ENCODE data around the gene MYO3B. TPM values are rescaled to one million over a fixed set of nuclear protein-coding genes. Genes with fewer than 3 reads are reported as not detected.

Gene MYO3B
- total RNA-seq, 1 donor from 2014 or later = 9.1 TPM

GRCh38 chr2:170500770-170501169 is 322.8 kb downstream of the MYO3B start:
- TF ChIP-seq CTCF (IDR thresholded peaks at IDR 0.05; ENCODE audit: unreplicated experiment) = no peak
- no peak overlapping the region for H3K27ac Mint-ChIP-seq
- H3K4me3 Mint-ChIP-seq = no peak overlapping the region
- H3K27me3 Mint-ChIP-seq (ENCODE audit: low read depth) = peaks cover 38% of the 10 kb centered on the region
- DNase-seq (ENCODE audit: low spot score in 2 of 2, unreplicated experiment in 2 of 2) = no peak
- peaks cover 40% of the 10 kb centered on the region for H3K4me1 Mint-ChIP-seq
- H3K9me3 Mint-ChIP-seq = no peaks in the 10 kb centered on the region
- H3K36me3 Mint-ChIP-seq = no peaks in the 10 kb centered on the region

GRCh38 chr2:170501421-170502043 is 323.6 kb downstream of the MYO3B start:
- H3K36me3 Mint-ChIP-seq = no peaks in the 10 kb centered on the region
- no peak for TF ChIP-seq CTCF (IDR thresholded peaks at IDR 0.05; ENCODE audit: unreplicated experiment)
- no peaks in the 10 kb centered on the region for H3K9me3 Mint-ChIP-seq
- H3K27me3 Mint-ChIP-seq (ENCODE audit: low read depth) = peaks cover 41% of the 10 kb centered on the region
- H3K4me1 Mint-ChIP-seq = peaks cover 39% of the 10 kb centered on the region
- H3K4me3 Mint-ChIP-seq = no peak overlapping the region
- no peak overlapping the region for H3K27ac Mint-ChIP-seq
- DNase-seq (ENCODE audit: low spot score in 2 of 2, unreplicated experiment in 2 of 2) = no peak

- no peaks in the 10 kb centered on the region for H3K36me3 Mint-ChIP-seq
- no peak for TF ChIP-seq CTCF (IDR thresholded peaks at IDR 0.05; ENCODE audit: unreplicated experiment)
- peaks cover 48% of the 10 kb centered on the region for H3K27me3 Mint-ChIP-seq (ENCODE audit: low read depth)
- peak overlapping the region; percentile 51 for H3K27ac Mint-ChIP-seq
- H3K4me3 Mint-ChIP-seq = no peak overlapping the region
- no peaks in the 10 kb centered on the region for H3K9me3 Mint-ChIP-seq
- DNase-seq (ENCODE audit: low spot score in 2 of 2, unreplicated experiment in 2 of 2) = no peak
- peaks cover 39% of the 10 kb centered on the region for H3K4me1 Mint-ChIP-seq
Observed at GRCh38 chr2:170502361-170503130, 324.6 kb downstream of the MYO3B start.

- no peaks in the 10 kb centered on the region for H3K9me3 Mint-ChIP-seq
- no peak overlapping the region for H3K4me3 Mint-ChIP-seq
- peaks cover 39% of the 10 kb centered on the region for H3K4me1 Mint-ChIP-seq
- TF ChIP-seq CTCF (IDR thresholded peaks at IDR 0.05; ENCODE audit: unreplicated experiment) = no peak
- no peaks in the 10 kb centered on the region for H3K36me3 Mint-ChIP-seq
- DNase-seq (ENCODE audit: low spot score in 2 of 2, unreplicated experiment in 2 of 2) = no peak
- peaks cover 49% of the 10 kb centered on the region for H3K27me3 Mint-ChIP-seq (ENCODE audit: low read depth)
- H3K27ac Mint-ChIP-seq = no peak overlapping the region
Observed at GRCh38 chr2:170503563-170503962, 325.6 kb downstream of the MYO3B start.

GRCh38 chr2:170503971-170504809 is 326.2 kb downstream of the MYO3B start:
- peaks cover 39% of the 10 kb centered on the region for H3K4me1 Mint-ChIP-seq
- no peaks in the 10 kb centered on the region for H3K36me3 Mint-ChIP-seq
- H3K9me3 Mint-ChIP-seq = no peaks in the 10 kb centered on the region
- peaks cover 49% of the 10 kb centered on the region for H3K27me3 Mint-ChIP-seq (ENCODE audit: low read depth)
- H3K27ac Mint-ChIP-seq = peak overlapping the region; percentile 55
- no peak for DNase-seq (ENCODE audit: low spot score in 2 of 2, unreplicated experiment in 2 of 2)
- no peak overlapping the region for H3K4me3 Mint-ChIP-seq
- no peak for TF ChIP-seq CTCF (IDR thresholded peaks at IDR 0.05; ENCODE audit: unreplicated experiment)
